CD4-positive, alpha-beta T cell treated with Interleukin-6 at 100 ng/mL for 8 hours (primary cell): ENCODE results near the gene NT5DC3.

Experiments used
- DNase-seq: peaks from one replicate; pipeline ENCODE4 v3.0.0-alpha.2; 2020; ENCODE audit warnings: mixed read lengths, low spot score

NT5DC3 gene

GRCh38 chr12:103748002-103748401 lies 93.0 kb downstream of the NT5DC3 start:
- DNase-seq, result no peak

GRCh38 chr12:103745962-103746361 lies 95.1 kb downstream of the NT5DC3 start:
- DNase-seq, result no peak

DNA sequence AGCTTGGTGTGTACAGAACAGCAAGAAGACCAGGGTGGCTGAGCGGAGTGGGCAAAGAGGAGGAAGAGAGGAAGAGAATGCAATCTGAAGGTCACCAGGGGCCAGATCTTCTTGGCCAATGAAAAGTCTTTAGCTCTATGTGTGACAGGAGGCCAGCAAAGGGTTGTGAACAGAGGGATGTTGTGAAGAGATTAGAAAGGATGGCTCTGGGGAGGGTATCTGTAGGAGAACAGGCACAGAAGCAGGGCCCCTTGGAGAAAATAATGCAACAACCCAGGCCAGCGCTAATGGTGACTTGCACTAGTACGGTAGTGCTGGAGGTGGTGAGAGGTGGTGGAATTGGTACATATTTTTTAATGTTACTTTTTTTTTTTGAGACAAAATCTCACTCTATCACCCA lies 97.2 kb downstream of the NT5DC3 start:
- no peak for DNase-seq

GRCh38 chr12:103742349-103742932 lies 98.6 kb downstream of the NT5DC3 start:
- DNase-seq, result no peak

DNA sequence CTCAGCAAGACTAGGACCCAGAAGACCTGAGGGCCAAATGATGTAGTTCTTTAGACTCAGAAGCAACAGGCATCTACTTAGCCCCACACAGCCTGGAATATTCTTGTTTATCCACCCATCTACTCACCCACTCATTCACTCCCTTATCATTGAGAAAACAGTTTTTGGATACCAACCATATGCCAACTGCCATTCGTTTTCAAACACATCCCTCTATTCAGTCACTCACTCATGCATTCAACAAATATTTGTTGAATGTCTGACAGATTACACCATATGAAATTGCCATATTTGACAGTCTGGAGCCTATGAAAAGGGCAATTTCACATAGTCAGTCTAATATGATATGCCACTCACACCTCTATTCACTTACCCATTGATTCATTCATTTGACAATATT lies 103.2 kb downstream of the NT5DC3 start:
- no peak for DNase-seq

DNA sequence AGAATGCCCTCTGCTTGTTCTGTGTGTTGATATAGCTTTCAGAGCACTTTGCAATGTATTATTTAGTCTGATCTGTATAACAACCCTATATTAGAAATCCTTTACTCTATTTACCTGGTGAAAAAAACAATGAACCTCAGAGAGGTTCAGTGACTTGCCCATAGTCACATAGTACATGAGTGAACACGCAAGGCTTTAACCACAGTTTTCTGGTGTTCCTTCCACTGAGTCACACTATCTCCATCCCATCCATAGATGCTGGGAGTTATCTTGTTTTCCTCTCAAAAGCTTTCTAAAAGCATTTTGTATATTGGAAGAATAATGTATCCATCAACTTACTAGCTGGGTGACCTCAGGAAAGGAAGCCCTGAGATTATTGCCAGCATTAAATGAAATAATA lies 104.5 kb downstream of the NT5DC3 start:
- no peak for DNase-seq

DNA sequence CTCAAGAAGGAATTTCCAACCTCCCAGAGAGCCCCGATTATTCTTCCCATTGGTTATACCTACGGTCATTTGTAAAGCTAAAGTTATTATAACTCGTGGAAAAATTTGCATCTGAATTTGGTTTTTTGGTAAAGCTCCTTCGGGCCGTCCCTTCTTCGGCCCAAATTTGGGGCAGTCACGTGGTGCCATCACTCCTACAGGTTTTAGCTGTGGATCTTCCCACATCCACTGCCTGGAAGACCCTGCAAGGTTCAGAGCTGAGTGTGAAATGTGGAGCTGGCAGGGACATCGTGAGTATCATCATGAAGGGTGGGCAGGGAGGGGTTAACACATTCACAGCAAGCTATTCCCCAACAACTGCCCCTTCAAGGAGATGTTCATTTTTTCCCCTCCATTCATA lies 105.7 kb downstream of the NT5DC3 start:
- no peak for DNase-seq

- DNase-seq, result no peak
These were observed 106.2 kb downstream of the NT5DC3 start for GRCh38 chr12:103734863-103735262.

- no peak for DNase-seq
These were observed 109.5 kb downstream of the NT5DC3 start for GRCh38 chr12:103731539-103731938.

DNA sequence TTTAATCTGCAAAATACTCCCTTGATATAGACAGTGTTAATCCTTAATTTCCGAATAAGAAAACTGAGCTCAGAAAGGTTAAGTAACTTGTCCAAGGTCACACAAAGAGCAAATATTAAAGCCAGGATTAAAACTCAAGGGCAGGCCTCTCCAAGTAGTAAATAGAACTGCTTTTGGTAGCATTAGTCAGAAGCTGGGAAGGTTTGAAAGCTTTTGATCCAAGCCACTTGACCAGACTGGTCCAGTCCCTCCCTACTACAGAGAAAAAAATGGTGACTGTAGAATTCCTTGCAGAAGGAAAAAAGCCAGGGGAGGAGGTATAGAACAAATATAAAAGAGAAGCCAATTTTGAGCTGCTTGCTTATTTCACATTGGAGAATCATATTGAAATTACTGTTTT lies 111.5 kb downstream of the NT5DC3 start:
- no peak for DNase-seq

DNA sequence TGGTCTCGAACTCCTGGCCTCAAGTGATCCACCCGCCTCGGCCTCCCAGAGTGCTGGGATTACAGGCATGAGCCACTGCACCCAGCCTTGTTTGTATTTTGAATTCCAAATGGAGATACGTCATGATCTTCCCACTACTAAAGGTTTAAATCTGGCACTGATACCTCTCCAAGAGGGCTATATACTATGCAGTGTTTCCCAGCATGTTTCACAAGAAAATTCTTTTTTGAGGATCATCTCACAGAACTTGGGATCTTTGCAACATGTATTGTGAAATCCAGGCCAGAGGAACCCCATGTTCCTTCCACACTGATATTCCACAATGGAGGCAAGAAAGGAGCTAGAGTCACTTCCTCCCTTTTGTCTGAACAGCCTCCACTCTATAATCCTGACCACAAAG lies 112.7 kb downstream of the NT5DC3 start:
- no peak for DNase-seq

GRCh38 chr12:103727638-103728037 lies 113.4 kb downstream of the NT5DC3 start:
- DNase-seq, result no peak

DNA sequence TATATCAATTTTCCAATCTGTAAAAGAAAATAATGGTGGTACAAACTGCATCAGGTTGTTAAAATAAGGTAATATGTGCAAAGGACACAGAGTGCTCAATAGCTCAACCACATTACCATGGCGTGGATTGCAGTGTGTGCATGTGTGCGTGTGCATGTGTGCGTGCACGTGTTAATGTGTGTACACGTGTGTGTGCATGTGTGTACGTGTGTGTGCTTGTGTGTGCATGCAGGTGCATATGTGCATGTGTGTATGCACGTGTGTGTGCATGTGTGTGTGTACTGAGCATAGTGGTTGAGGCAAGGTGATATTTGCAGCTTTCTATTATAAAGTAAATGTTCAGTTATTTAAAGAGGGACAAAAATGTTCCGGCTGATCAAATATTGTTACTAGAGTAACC lies 115.6 kb downstream of the NT5DC3 start:
- no peak for DNase-seq
